ENCODE results near the gene XPNPEP1. TPM values are rescaled to one million over a fixed set of nuclear protein-coding genes. Genes with fewer than 3 reads are reported as not detected.

Gene XPNPEP1
- total RNA-seq, 1 donor = 123 TPM

DNA sequence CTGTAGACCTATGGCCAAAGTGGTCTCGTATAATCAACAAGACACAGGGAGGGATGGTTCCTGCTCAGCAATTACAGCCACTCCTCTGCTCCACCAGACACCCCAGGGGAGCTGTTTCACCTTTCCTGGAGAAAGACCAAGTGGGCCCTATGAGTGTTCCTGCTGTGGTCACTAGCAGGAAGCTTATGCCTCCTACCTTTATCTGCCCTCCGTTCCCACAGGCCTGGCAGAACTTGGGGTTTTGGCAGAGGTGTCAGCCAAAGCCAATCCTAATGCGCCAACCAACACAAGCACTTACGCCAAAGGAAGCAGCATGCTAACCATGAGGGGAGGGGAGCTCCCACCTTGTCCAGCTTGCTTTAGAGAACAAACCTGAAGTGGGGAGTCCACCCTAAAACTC is 31.2 kb downstream of the XPNPEP1 start:
- DNase-seq (ENCODE audit: insufficient read length, low spot score, missing footprints) = no peak
- peak overlapping the region; percentile 37 for H3K4me2 ChIP-seq (ENCODE audit: insufficient read depth, low read length)
- peaks cover 75% of the 10 kb centered on the region for H3K4me1 ChIP-seq (ENCODE audit: insufficient read depth, low read length)
- H2AFZ ChIP-seq (ENCODE audit: low read length) = no peak overlapping the region
- no peak overlapping the region for H3K4me3 ChIP-seq (ENCODE audit: insufficient read depth, low read length)
- peak overlapping the region; percentile 40 for H3K27ac ChIP-seq (ENCODE audit: low read depth, low read length)
- TF ChIP-seq, protein P1, sequence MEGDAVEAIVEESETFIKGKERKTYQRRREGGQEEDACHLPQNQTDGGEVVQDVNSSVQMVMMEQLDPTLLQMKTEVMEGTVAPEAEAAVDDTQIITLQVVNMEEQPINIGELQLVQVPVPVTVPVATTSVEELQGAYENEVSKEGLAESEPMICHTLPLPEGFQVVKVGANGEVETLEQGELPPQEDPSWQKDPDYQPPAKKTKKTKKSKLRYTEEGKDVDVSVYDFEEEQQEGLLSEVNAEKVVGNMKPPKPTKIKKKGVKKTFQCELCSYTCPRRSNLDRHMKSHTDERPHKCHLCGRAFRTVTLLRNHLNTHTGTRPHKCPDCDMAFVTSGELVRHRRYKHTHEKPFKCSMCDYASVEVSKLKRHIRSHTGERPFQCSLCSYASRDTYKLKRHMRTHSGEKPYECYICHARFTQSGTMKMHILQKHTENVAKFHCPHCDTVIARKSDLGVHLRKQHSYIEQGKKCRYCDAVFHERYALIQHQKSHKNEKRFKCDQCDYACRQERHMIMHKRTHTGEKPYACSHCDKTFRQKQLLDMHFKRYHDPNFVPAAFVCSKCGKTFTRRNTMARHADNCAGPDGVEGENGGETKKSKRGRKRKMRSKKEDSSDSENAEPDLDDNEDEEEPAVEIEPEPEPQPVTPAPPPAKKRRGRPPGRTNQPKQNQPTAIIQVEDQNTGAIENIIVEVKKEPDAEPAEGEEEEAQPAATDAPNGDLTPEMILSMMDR (IDR thresholded peaks at IDR 0.05; ENCODE audit: extremely low read depth, low read depth, low read length) = no peak
- peaks cover 15% of the 10 kb centered on the region for H3K36me3 ChIP-seq (ENCODE audit: insufficient read depth, low read length)
- H4K20me1 ChIP-seq (ENCODE audit: insufficient read depth, low read length) = peaks cover 8% of the 10 kb centered on the region
- peaks cover 44% of the 10 kb centered on the region for H3K79me2 ChIP-seq (ENCODE audit: insufficient read depth, low read length)
- no peaks in the 10 kb centered on the region for H3K9me3 ChIP-seq (ENCODE audit: low read depth, low read length)
- no peaks in the 10 kb centered on the region for H3K27me3 ChIP-seq (ENCODE audit: insufficient read depth, low read length)

DNA sequence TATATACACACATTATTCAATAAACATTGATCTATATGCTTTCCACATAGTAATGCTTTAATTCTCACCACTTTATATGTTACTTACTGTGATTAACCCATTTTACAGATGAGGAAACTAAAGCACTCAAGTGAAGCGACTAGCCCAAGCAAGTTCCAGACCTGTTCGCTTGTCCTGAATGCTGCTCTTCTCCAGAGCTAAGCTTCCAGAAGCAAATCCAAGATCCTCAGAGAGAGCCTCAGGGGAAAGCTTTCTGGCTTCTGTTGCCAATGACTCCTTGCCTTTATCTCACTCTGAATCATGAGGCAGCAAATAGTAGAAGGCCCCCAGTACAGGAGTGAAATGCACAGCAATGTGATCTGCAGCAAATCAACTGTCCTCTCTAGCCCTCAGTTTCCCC is 32.2 kb downstream of the XPNPEP1 start:
- DNase-seq (ENCODE audit: insufficient read length, low spot score, missing footprints) = no peak
- Histone ChIP-seq H3K36me3 (ENCODE audit: insufficient read depth, low read length) (peaks cover 15% of the 10 kb centered on the region), H3K9me3 (ENCODE audit: low read depth, low read length) (no peaks in the 10 kb centered on the region), H4K20me1 (ENCODE audit: insufficient read depth, low read length) (peaks cover 8% of the 10 kb centered on the region), H3K4me1 (ENCODE audit: insufficient read depth, low read length) (peaks cover 79% of the 10 kb centered on the region), H3K4me3 (ENCODE audit: insufficient read depth, low read length) (no peak overlapping the region), H3K27ac (ENCODE audit: low read depth, low read length) (peak overlapping the region; percentile 76), H3K4me2 (ENCODE audit: insufficient read depth, low read length) (peak overlapping the region; percentile 5), H3K79me2 (ENCODE audit: insufficient read depth, low read length) (peaks cover 36% of the 10 kb centered on the region), H2AFZ (ENCODE audit: low read length) (no peak overlapping the region), H3K27me3 (ENCODE audit: insufficient read depth, low read length) (no peaks in the 10 kb centered on the region)
- TF ChIP-seq, protein P1 (IDR thresholded peaks at IDR 0.05; ENCODE audit: extremely low read depth, low read depth, low read length) = no peak

GRCh38 chr10:109889867-109890266 is 33.4 kb downstream of the XPNPEP1 start:
- Histone ChIP-seq H3K4me1 (ENCODE audit: insufficient read depth, low read length) (peaks cover 79% of the 10 kb centered on the region), H3K79me2 (ENCODE audit: insufficient read depth, low read length) (peaks cover 34% of the 10 kb centered on the region), H3K9me3 (ENCODE audit: low read depth, low read length) (no peaks in the 10 kb centered on the region), H4K20me1 (ENCODE audit: insufficient read depth, low read length) (peaks cover 8% of the 10 kb centered on the region), H3K27ac (ENCODE audit: low read depth, low read length) (peak overlapping the region; percentile 76), H3K27me3 (ENCODE audit: insufficient read depth, low read length) (no peaks in the 10 kb centered on the region), H3K4me3 (ENCODE audit: insufficient read depth, low read length) (no peak overlapping the region), H3K36me3 (ENCODE audit: insufficient read depth, low read length) (peaks cover 21% of the 10 kb centered on the region), H2AFZ (ENCODE audit: low read length) (no peak overlapping the region), H3K4me2 (ENCODE audit: insufficient read depth, low read length) (peak overlapping the region; percentile 40)
- TF ChIP-seq, protein P1 (IDR thresholded peaks at IDR 0.05; ENCODE audit: extremely low read depth, low read depth, low read length) = peak; percentile 14
- peak; percentile 86 for DNase-seq (ENCODE audit: insufficient read length, low spot score, missing footprints)

DNA sequence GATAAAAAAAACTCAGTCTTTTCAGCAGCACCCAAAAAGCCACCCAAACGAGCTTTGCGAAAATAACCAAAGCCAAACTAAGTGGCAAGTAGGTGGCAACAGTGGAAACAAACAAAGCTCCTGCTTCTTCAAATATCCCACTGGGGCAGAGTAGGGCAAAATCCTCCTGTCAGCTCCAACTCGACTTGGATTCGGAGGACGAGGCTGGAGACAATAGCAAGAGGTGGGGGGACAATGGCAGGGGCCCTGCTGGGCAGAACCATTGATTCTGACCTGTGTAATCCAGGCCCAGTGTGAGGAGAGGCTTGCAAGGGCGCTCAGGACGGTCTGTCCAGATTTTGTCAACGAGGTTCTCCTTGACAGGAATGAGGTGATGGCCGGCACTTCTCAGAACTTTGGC is 35.5 kb downstream of the XPNPEP1 start:
- Histone ChIP-seq H3K36me3 (ENCODE audit: insufficient read depth, low read length) (peaks cover 33% of the 10 kb centered on the region), H3K79me2 (ENCODE audit: insufficient read depth, low read length) (peaks cover 20% of the 10 kb centered on the region), H3K4me2 (ENCODE audit: insufficient read depth, low read length) (no peak overlapping the region), H4K20me1 (ENCODE audit: insufficient read depth, low read length) (peaks cover 4% of the 10 kb centered on the region), H3K9me3 (ENCODE audit: low read depth, low read length) (no peaks in the 10 kb centered on the region), H3K4me1 (ENCODE audit: insufficient read depth, low read length) (peaks cover 75% of the 10 kb centered on the region), H3K4me3 (ENCODE audit: insufficient read depth, low read length) (no peak overlapping the region), H3K27ac (ENCODE audit: low read depth, low read length) (peak overlapping the region; percentile 86), H2AFZ (ENCODE audit: low read length) (no peak overlapping the region), H3K27me3 (ENCODE audit: insufficient read depth, low read length) (no peaks in the 10 kb centered on the region)
- no peak for DNase-seq (ENCODE audit: insufficient read length, low spot score, missing footprints)
- TF ChIP-seq, protein P1 (IDR thresholded peaks at IDR 0.05; ENCODE audit: extremely low read depth, low read depth, low read length) = no peak

Data from osteoblast (primary cell).